GM15510 (cell line): ENCODE results near the gene CCDC102A.

Source experiments
- POLR2A ChIP-seq: IDR thresholded peaks from 3 replicates; pipeline ENCODE4 v1.6.1; 2011; ENCODE audit warnings: borderline replicate concordance; ENCODE audit not compliant: insufficient read length; ENCODE audit errors: extremely low read depth

The CCDC102A gene

DNA sequence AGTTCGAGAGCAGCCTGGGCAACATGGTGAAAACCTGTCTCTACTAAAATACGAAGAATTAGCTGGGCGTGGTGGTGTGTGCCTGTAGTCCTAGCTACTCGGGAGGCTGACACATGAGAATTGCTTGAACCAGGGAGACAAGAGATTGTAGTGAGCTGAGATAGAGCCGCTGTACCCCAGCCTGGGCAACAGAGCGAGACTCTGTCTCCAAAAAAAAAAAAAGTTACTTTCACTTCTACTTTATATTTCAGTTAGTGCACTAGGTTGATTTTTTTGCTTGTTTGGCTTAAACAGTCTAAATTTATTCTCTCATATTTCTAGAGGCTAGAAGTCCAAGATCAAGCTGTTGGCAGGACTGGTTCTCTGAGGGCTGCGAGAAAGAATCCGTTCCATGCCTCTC is 13.4 kb downstream of the CCDC102A start:
- TF ChIP-seq POLR2A: no peak

DNA sequence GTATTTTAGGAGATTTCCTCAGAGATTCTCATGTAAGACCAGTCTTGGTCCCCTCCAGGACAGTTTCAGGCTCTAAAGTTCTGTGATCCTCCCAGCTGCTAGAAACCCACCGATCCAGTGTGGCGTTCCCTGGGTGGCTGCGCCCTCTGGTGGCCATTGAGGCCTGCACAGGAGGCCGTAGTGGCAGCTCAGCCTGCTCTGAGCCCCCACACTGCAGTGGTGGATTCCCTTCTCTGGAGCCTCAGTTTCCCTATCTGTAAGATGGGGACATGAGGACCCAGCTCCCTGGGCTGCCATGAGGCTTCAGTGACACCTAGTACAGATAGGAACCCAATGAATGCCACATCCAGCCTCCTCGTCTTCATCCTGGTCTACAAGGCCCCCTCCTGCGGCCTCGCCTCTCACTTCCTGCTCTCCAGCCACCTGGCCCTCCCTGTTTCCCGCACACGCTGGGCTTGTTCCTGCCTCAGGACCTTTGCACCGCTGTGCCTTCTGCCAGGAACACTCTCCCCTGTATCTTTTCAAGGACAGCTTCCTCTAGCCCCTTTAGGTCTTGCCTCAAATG is 16.5 kb downstream of the CCDC102A start:
- TF ChIP-seq POLR2A: no peak

DNA sequence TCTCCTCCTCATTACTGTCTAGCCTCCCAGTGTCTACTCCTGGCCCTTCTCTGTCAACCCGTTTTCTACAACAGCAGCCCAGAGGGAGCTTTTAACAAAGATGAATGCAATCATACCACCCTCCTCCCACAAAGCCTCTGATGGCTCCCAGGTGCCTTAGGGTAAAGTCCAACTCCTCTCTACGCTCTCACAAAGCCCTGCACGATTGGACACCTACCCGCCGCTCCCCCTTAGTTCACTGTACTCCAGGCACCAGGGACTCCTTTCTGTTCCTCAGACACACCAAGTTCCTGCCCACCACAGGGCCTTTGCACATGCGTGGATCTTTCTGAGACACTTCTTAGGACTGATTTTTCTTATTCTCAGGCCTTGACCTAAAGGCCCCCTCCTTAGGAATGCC is 17.4 kb downstream of the CCDC102A start:
- no peak for TF ChIP-seq POLR2A

DNA sequence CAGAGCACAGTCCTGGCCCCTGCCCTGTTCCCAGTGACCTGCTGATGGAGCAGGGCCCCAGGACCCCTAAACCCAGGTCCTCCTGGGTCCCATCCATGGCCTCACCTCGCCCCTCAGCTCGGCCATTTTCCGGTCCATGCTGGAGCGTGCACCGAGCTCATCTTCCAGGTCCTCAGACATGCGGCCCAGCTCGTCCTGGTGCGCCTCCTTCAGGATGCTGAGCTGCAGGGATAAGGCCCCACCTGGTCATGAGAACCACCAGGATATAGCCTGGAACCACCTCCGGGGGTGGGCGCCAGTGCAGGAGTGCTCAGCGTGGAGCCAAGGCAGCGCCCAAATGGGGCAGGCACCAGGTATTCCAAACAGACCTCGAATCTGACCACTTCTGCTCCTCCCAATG is 17.9 kb downstream of the CCDC102A start:
- no peak for TF ChIP-seq POLR2A

DNA sequence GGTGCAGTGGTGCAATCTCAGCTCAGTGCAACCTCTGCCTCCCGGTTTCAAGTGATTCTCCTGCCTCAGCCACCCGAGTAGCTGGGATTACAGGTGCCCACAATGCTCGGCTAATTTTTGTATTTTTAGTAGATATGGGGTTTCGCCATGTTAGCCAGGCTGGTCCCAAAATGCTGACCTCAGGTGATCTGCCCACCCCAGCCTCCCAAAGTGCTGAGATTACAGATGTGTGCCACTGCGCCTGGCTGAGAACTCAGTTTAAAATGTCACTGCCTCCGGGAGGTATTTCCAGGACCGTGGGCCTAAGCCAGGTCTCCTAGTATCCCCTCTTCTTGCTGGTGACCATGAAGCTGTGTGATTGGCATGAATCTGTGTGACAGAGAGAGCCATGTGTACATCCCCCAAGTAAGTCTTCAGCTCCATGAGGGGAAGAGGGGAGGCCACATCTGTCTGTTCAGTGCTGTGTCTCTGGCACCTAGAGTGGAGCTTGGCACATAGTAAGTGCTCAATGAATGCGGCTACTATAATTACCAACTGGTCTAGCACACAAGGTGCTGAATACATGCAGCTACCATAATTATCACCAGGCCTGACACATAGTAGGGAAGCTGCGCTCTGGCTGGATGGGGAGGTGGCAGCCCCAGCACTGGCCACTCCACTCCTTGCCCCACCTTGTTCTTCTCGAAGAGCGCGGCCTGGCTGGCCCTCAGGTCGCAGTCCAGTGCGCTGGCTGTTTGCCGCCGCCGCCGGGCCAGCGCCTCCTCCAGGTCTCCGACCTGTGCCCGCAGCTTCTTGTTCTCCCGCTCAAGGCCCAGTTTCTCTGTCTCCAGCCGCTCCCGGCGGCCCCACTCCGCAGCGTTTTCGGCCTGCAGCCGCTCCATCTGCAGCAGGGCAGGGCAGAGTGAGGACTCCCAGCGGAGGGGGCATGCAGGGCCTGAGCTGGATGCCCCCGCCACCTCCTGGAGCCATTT is 18.7 kb downstream of the CCDC102A start:
- TF ChIP-seq POLR2A: no peak

DNA sequence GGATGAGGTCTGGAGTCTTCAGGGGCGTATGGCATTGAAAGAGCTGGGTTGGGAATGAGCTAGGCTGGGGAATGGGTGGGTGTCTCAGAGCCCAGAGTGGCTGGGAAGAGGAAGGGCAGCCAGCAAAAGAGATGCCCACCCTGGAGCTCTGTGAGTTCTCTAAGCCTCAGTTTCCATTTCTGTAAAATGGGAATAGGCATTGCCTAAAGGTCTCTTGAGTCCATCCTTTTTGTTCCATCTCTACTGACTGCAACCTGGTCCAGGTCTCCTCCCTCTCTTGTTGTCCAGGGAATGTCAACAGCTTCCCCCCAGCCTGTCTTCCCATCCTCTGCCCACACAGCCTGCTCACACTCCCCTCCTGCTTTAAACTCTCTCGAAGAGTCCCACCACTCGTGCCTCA is 19.6 kb downstream of the CCDC102A start:
- no peak for TF ChIP-seq POLR2A

DNA sequence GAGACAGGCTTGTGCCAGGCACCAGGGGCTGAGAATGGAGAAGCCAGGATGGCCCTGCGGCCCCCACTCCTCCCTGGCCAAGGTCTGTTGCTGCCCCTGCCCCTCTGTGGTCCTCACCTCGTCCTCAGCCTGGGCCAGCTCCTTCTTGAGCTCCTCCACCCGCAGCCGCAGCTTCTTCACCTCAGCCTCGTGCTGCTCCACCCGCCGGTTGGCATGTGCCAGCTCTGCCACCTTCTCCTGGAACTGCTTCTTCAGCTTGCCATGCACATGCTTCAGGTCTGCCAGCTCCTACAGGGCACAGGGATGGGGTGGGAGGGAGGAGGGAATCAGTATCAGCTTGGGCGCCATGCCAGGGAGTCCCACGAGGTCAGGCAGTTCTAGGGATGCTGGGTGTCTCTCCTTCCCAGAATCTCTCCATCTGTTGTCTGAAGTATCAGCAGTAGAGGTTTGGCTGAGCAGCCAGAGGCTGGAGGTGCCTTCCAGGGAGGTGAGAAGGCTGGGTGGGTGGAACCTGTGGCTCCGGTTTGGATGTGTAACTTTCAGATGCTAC is 20.1 kb downstream of the CCDC102A start:
- no peak for TF ChIP-seq POLR2A

DNA sequence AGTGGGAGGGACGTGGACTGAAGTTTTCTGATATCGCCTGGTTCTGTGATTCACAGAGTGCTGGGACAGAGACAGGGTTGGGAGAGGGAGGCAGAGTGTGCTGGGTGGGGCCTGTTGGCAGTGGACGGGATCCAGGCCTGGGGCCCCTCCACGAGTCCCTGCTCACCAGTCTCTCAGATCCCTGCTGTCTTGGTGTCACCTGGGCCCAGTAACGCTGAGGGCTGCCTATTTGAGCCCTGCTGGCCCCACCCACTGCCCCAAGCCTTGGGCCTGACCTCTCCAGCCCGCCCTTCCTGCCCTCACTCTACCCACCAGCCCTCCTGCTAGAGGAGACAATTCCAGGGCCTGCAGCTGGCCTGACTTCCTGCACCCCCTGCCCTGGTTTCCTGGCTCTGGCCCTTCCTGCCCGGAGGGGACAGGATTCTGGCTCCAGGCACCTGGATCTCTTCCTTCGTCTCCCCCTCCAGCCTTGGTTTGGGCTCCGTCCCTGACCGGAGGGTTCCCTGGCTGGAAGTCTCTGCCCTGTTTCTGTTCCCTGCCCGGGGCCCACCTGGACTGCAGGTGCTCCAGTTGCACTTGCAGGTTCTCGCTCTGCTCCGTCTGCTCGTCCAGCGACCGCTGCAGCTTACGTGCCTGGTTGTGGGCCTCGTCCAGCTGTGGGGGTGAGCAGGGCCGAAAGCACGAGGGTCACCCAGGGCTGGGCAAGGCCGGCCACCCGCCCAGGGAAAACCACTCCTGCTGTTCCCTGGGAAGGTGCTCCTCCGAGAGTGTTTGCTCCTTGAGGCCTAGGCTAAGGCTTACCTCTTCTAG is 21.4 kb downstream of the CCDC102A start:
- TF ChIP-seq POLR2A: no peak

DNA sequence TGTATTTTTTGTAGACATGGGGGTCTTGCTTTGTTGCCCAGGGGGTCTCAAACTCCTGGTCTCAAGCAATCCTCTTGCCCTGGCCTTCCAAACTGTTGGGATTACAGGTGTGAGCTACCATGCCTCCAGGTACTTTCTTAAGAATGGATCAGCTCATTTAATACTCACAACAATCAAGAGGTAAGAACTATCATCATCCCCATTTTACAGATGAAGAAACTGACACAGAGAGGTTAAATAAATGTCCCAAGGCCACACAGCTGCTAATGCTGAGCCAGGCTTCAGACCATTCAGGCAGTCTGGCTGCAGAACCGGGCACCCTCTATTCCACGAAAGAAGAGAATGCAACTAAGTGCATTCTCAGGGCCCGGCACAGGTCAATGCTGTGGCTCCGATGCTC is 22.0 kb downstream of the CCDC102A start:
- no peak for TF ChIP-seq POLR2A

DNA sequence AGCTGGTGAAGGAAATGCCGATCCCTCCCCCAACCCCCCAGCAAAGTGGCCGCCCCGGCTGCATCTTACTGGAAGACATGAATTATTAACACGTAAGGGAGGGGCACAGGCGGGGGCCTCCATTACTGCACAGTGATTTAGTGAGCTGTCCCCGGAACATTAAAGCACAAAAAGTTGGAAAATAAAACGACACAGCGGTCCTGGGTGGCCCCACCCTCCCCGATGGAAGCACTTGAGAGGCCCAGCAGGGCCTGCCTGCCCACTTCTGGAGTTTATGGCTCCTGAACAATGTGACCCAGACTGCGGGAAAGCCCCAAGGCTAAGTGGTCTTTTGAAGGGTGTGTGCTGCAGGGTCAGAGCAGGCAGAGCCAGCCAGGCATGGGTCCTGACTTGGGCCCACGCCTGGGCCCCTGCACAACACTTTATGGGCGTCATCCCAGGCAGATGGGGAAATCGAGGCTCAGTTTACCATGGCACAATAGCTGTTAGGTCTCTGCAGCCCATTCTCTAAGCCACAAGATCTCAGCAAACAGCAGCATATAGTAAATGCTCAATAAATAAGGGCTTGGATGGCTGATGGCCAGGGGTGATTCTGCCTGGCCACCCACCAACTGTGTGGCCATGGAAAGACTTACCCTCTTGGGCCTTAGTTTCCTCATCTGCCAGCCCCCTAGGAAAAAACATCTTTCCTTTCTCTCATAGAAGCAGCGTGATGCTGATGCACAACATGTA is 22.8 kb downstream of the CCDC102A start:
- no peak for TF ChIP-seq POLR2A

DNA sequence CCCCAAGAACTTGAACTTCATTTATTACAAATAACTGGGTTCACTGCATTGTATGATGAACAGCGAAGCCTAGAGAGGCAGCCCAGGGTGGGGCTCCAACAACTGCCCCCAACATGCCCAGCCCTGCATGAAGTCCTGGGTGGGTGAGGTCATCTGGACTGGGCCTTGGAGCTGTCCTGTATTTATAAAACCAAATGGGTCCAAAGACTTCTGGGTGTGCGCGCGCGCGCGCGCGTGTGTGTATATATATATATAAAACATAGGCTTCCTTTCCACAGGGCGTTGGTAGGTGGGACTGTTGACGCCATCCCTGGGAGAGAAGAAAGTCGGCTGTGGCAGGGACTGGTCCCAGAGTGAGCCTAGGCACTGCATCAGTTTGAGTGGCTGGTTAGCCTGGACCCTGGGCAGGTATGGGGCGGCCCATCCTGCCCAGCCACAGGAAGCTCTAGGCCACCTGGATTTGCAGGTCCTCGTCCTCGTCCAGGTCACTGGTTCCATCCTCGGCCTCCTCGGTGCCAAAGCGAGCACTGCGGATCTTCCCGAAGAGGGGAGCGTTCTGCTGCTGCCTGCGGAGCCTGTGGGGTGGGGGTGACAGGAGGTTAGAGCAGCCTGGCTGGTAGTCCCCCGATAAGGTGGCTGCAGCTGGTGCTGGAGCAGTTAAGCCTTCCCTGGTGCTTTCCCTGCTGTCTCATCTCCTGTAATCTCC is 23.9 kb downstream of the CCDC102A start:
- no peak for TF ChIP-seq POLR2A

DNA sequence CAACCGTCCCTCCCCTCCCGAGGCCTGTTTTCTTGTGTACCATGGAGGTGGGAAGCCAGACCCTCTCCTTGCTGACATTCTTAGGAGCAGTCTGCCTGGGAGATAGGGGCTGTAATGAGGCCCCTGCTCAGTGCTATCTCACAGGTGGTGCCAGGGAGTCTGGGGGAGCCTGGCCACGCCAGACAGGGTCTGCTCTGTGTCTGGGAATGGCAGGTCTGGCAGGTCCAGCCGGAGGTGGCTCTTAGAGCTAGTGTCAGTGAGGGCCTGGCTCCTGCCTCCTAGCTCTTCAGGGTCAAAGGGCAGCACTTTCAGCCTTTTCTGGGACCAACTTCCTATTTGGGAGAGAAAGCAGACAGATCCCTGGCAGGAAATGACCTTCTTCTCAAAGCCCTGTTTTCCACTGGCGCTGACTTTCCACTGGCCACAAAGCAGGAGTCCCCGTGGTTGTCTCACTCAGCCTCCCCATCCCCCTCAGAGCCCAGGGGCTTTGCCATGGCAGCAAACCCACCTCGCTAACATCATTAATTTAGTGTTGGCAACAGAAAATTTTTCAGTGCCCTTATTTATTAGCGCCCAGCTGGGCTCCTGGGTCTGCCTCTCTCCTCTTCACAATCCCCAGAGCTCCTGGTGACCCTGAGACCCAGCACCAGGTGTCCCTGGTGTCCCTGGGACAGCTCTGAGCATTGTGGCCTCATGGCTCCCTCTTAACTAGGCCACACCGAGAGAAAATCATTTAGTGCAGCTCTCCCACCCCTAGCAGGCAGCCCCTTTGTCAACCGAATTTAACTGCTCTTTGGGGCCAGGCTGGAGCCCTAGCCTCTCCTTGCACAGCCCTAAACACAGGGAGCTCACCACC is 26.1 kb downstream of the CCDC102A start:
- no peak for TF ChIP-seq POLR2A
